GM18907 (cell line): Measurements from ENCODE around the gene SMAD1.
A peak's percentile ranks its signal among the peaks of the same experiment; 100 is the strongest.
"Not testable (repeated sequence)": the region's sequence is repeated elsewhere in the genome, so short reads cannot be mapped to it uniquely, and the experiment has no call there.

ENCODE experiments used
- ATAC-seq: cut with Tn5 transposase; IDR thresholded peaks from one replicate; pipeline ENCODE4 v1.9.1; 2021; ENCODE audit warnings: mild to moderate bottlenecking, moderate library complexity; ENCODE audit not compliant: unreplicated experiment

The SMAD1 gene

GRCh38 chr4:145525291-145525740 lies 43.7 kb downstream of the SMAD1 start:
- no peak for ATAC-seq

DNA sequence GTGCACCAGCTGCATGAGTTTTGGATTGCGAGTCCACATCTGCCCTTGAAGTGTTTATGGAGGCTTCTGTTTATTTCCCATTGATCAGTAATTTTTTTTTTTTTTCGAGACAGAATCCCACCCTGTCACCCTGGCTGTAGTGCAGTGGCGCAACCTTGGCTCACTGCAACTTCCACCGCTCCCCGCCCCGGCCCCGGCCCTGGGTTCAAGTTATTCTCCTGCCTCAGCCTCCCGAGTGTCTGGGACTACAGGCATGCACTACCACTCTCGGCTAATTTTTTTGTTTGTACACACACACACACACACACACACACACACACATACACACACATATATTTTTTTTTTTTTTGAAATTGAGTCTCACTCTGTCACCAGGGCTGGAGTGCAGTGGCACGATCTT lies 46.1 kb downstream of the SMAD1 start:
- no peak for ATAC-seq

DNA sequence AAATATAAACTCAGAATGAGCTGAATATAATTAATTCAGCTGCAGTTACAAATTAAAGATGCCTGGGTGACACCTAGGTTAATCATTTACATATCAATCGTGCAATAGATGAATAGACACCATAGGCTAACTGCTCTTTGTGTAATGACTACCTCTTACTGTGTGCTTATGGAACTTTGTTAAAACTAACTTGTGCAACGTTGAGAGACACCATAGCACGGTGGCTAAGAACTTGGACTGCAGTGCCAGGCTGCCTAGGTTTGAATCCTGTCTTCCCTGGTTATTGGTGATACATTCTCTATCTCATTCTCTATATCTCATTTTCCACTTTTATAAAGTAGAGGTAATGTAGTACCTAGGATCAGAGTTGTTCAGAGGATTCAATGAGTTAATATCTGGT lies 46.9 kb downstream of the SMAD1 start:
- no peak for ATAC-seq

GRCh38 chr4:145530189-145530588 lies 48.5 kb downstream of the SMAD1 start:
- ATAC-seq: no peak

- no peak for ATAC-seq
Observed at GRCh38 chr4:145530662-145531061, 49.0 kb downstream of the SMAD1 start.

- no peak for ATAC-seq
Observed at GRCh38 chr4:145531223-145531622, 49.6 kb downstream of the SMAD1 start.

DNA sequence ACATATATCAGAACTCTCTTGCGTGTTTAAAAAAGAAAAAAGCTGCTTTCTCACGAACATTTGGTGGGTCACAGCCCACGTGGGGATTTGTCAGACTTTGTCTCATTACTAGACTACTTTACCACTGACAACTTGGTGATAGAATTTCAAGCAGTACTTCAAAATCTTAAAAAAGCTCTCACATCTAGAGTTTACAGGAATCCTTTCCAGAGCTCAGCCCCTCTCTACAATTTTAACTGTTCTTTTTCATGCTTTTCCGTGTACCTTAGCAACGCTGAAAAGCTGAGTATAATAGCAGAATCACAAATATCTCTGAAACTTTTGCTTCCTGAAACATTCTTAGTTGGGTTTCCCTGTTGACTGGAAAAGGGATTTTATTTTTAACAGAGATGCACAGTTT lies 50.2 kb downstream of the SMAD1 start:
- ATAC-seq: no peak

DNA sequence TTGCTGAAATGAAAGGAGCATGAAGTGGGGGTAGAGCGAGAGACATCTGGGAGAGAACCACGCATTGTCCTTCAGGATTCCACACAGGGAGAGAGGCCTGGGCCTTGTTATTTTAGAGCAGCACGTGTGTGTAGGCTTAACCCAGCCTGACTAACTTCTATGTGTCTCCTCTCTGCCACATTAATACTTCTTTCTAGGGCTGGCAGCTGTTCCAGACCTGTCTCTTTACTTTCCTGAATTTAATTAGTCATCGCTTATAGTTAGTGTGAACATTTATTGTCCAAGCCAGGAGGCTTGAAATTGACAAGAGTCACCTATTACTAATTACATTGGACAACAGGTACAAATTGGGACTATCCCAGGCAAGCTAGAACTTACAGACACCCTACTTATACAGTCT lies 51.3 kb downstream of the SMAD1 start:
- no peak for ATAC-seq

DNA sequence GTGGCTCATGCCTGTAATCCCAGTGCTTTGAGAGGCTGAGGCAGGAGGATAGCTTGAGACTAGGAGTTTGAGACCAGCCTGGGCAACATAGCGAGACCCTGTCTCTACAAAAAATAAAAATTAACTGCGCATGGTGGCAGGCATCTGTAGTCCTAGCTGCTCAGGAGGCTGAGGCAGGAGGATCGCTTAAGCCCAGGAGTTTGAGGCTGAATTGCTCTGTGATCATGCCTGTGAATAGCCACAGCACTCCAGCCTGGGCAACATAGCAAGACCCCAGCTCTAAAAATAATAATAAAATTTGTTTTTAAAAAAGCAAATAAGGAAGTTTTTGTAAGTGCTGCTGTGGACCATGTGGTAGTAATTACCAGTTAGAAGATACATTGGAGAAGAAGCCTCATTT lies 51.8 kb downstream of the SMAD1 start:
- not testable (repeated sequence) for ATAC-seq

- ATAC-seq: no peak
Observed at GRCh38 chr4:145533961-145534360, 52.3 kb downstream of the SMAD1 start.

DNA sequence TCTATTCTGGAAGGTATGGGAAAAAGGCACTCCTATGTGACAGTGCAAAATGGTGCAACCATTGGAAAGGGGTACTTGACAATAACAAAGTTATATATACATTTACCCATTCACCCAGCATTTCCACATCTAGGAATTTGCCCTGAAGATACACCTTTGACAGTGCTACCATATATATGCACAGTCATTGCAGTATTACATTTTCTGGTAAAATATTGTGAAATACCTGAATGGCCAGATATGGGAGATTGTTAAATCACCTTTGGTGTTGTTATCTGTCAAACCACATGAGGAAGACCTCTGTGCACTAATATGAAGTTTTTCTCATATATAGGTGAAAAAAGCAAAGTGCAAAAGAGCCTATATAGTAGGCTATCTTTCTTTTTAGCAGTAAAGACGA lies 53.5 kb downstream of the SMAD1 start:
- ATAC-seq: no peak

DNA sequence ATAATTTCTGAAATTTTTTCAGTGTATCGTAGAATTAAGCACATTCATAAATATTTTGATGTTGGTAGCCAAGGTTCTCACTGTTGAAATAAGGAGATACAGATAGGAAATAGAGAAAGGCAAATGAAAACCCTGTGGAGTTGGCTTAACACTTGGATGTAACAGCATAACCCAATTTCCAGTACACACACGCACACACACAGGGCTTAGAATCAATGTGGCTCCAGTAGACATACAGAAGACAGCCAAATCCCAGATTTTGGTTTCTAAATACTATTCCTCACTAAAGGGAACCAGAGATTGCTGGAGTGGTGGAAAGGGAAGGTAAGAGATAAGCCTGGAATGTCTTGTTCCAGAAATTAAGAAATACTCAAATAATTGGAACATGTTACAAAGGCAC lies 54.4 kb downstream of the SMAD1 start:
- ATAC-seq: no peak

DNA sequence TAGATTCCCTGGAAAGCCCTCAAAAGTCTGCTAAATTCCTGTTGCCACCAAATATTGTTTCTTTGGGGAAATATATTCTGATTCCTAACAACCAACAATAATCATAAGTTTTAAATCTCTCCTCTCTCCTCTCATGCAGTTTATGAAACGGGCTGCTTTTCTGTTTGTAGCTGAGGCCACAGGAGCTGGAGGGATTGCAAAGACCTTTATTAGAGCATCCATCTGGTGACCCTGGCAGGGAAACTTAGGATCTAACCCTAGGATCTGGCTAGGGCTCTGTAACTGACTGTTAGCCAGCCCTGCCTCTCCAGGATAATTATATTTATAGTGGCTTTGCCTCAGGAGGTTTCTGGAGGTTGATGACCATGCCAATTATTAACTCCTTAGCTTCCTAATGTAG lies 56.9 kb downstream of the SMAD1 start:
- ATAC-seq: no peak

- no peak for ATAC-seq
Observed at GRCh38 chr4:145539671-145540070, 58.0 kb downstream of the SMAD1 start.

DNA sequence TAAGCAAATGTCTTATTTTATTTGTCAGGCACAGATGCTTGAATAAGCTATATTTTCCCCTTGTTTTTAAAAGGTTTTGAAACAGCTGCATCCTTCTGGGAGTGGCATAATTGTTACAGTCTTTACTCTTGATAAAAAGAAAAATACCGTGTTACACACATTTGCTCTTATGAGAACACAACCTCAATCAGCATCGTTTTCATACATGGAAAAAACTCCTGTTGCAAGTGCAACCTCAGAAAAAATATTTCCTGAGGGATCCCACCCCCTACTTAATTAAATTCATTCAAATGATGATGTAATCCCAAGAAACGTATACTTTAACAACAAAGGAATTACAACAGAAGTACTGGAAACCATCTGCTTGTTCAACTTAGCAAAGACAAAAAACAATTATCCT lies 58.6 kb downstream of the SMAD1 start:
- no peak for ATAC-seq

DNA sequence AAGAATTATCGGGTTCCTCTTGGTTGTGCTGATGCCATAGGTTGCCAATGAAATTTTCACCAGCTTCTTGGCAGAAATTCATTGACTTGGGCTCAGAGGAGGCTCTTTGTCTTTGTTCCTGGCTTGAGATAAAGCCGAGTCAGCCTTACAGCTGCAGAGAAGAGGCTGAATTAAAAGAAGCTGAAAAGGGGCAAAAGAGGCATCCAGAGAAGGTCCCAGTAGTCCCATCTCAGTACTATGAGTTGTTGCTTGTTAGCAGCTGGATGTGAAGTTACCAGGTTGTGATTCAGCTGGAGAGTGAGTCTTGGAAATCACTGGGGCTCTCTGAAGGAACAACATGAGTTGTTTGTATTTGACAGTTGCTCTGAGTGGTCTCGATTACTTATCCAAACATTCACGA lies 59.7 kb downstream of the SMAD1 start:
- ATAC-seq: no peak

DNA sequence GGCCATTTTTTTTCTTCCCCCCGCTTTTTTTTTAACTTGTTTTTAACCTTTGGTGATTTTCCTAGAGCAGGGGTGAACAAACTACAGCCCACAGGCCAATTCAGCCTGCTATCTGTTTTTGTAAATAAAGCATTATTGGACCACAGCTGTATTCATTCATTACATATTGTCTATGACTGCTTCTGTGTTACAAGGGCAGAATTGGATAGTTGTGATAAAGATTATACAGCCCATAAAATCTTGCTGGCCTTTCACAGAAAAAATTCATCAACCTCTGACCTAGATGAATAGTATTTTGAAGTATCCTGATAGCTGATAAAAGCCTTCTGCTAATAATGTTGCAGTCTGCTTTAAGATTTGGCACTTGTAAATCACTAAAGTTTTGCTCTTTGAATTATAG lies 63.4 kb downstream of the SMAD1 start:
- no peak for ATAC-seq

- no peak for ATAC-seq
Observed at GRCh38 chr4:145545538-145546174, 64.0 kb downstream of the SMAD1 start.

- no peak for ATAC-seq
Observed at GRCh38 chr4:145546175-145546915, 64.7 kb downstream of the SMAD1 start.

GRCh38 chr4:145551660-145552059 lies 70.0 kb downstream of the SMAD1 start:
- ATAC-seq: no peak

DNA sequence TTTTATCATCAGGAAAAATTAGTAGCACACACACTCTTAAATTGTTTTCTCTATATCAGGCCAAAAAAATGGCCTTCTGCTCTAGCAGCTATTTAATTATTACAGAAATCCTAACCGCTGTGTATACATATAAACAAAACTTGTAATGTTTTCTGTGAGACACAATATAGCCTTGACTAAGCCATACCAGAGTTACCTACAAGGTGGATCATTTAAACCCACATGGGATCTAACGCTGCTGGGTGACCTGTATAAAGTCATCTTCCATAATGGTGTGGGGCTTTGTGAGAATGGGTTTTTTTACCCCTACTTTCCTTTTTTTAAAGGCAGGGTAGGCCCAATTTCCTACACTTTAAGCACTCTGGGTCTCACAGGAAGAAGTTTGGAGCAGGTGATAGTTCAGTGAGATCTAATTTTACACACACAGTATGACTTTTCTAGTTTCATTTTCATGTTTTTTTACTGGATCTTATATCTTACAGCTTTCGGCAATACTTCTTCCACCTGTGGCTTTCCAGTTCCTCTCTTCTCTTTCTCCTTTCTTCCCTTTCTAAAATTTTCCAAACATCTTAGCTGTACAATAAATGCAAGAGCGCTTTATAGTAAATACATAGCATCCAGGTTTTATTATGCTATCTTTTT lies 70.6 kb downstream of the SMAD1 start:
- peak; percentile 74 for ATAC-seq

- ATAC-seq: no peak
Observed at GRCh38 chr4:145553375-145553774, 71.7 kb downstream of the SMAD1 start.
